ENCODE data around the gene GLYATL1. TPM values are rescaled to one million over a fixed set of nuclear protein-coding genes. Genes with fewer than 3 reads are reported as not detected.

GLYATL1 gene
- total and polyA plus RNA-seq, 4 donors: 64.9 to 622 (median 247) TPM

DNA sequence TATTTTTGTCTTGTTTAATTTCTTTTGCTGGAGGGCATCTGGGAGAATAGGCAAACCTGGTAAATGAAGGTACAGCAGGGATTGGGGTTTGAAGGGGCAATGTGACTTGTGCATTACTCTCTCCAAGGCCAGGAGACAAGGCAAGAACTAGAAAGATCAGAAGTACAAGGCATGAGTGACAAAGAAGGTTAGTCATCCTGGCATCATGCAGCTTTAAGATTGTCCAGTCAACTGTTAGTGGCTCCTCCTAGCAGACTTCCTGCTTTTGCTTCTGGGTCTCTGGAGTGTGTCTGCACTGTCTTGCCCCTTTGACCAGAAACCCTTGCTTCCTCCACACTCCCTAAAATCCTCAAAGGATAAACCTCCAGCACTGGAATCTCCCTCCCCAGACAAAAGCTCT, 27.2 kb upstream of the GLYATL1 start:
- Histone ChIP-seq H3K9me3 (ENCODE audit: control insufficient read depth in 4 of 4, low read length in 3 of 4) (peaks cover 2 to 9% (median 4%) of the 10 kb centered on the region in 4 donors), H3K4me3 (ENCODE audit: low read depth in 1 of 3, low read length in 3 of 3) (no peak overlapping the region), H3K9ac (ENCODE audit: low read depth in 1 of 2, low read length in 2 of 2) (no peak overlapping the region), H3K36me3 (ENCODE audit: control insufficient read depth in 4 of 4, insufficient read depth in 3 of 4, low read depth in 1 of 4, low read length in 3 of 4) (no peaks in the 10 kb centered on the region), H3K4me1 (ENCODE audit: control insufficient read depth in 4 of 4, insufficient read depth in 4 of 4, low read length in 3 of 4) (no peaks in the 10 kb centered on the region), H3K27me3 (ENCODE audit: control insufficient read depth in 4 of 4, insufficient read depth in 4 of 4, low read length in 3 of 4) (no peaks in the 10 kb centered on the region), H3K27ac (ENCODE audit: low read depth in 1 of 2, low read length in 2 of 2) (no peak overlapping the region)
- TF ChIP-seq YY1 (IDR thresholded peaks at IDR 0.05): no peak
- TF ChIP-seq, protein P1, sequence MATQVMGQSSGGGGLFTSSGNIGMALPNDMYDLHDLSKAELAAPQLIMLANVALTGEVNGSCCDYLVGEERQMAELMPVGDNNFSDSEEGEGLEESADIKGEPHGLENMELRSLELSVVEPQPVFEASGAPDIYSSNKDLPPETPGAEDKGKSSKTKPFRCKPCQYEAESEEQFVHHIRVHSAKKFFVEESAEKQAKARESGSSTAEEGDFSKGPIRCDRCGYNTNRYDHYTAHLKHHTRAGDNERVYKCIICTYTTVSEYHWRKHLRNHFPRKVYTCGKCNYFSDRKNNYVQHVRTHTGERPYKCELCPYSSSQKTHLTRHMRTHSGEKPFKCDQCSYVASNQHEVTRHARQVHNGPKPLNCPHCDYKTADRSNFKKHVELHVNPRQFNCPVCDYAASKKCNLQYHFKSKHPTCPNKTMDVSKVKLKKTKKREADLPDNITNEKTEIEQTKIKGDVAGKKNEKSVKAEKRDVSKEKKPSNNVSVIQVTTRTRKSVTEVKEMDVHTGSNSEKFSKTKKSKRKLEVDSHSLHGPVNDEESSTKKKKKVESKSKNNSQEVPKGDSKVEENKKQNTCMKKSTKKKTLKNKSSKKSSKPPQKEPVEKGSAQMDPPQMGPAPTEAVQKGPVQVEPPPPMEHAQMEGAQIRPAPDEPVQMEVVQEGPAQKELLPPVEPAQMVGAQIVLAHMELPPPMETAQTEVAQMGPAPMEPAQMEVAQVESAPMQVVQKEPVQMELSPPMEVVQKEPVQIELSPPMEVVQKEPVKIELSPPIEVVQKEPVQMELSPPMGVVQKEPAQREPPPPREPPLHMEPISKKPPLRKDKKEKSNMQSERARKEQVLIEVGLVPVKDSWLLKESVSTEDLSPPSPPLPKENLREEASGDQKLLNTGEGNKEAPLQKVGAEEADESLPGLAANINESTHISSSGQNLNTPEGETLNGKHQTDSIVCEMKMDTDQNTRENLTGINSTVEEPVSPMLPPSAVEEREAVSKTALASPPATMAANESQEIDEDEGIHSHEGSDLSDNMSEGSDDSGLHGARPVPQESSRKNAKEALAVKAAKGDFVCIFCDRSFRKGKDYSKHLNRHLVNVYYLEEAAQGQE (IDR thresholded peaks at IDR 0.05): no peak
- TF ChIP-seq TAF1 (conservative IDR thresholded peaks at IDR 0.05): no peak
- no peak for TF ChIP-seq FOXA1 (IDR thresholded peaks at IDR 0.05)
- TF ChIP-seq, protein P2, sequence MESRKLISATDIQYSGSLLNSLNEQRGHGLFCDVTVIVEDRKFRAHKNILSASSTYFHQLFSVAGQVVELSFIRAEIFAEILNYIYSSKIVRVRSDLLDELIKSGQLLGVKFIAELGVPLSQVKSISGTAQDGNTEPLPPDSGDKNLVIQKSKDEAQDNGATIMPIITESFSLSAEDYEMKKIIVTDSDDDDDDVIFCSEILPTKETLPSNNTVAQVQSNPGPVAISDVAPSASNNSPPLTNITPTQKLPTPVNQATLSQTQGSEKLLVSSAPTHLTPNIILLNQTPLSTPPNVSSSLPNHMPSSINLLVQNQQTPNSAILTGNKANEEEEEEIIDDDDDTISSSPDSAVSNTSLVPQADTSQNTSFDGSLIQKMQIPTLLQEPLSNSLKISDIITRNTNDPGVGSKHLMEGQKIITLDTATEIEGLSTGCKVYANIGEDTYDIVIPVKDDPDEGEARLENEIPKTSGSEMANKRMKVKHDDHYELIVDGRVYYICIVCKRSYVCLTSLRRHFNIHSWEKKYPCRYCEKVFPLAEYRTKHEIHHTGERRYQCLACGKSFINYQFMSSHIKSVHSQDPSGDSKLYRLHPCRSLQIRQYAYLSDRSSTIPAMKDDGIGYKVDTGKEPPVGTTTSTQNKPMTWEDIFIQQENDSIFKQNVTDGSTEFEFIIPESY (IDR thresholded peaks at IDR 0.05): no peak
- TF ChIP-seq HNF4A (conservative IDR thresholded peaks at IDR 0.05): no peak
- no peak for TF ChIP-seq RXRA (IDR thresholded peaks at IDR 0.05)
- TF ChIP-seq NR2F2 (IDR thresholded peaks at IDR 0.05): no peak
- TF ChIP-seq, protein P3, sequence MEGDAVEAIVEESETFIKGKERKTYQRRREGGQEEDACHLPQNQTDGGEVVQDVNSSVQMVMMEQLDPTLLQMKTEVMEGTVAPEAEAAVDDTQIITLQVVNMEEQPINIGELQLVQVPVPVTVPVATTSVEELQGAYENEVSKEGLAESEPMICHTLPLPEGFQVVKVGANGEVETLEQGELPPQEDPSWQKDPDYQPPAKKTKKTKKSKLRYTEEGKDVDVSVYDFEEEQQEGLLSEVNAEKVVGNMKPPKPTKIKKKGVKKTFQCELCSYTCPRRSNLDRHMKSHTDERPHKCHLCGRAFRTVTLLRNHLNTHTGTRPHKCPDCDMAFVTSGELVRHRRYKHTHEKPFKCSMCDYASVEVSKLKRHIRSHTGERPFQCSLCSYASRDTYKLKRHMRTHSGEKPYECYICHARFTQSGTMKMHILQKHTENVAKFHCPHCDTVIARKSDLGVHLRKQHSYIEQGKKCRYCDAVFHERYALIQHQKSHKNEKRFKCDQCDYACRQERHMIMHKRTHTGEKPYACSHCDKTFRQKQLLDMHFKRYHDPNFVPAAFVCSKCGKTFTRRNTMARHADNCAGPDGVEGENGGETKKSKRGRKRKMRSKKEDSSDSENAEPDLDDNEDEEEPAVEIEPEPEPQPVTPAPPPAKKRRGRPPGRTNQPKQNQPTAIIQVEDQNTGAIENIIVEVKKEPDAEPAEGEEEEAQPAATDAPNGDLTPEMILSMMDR (IDR thresholded peaks at IDR 0.05; ENCODE audit: low read depth, low read length, missing input control): no peak
- TF ChIP-seq EGR1 (IDR thresholded peaks at IDR 0.05; ENCODE audit: low read depth in 2 of 2): no peak
- TF ChIP-seq GABPA (IDR thresholded peaks at IDR 0.05 in 1 of 2, conservative IDR thresholded peaks at IDR 0.05 in 1 of 2): no peak
- no peak for TF ChIP-seq SP1 (IDR thresholded peaks at IDR 0.05)
- TF ChIP-seq, protein P4, sequence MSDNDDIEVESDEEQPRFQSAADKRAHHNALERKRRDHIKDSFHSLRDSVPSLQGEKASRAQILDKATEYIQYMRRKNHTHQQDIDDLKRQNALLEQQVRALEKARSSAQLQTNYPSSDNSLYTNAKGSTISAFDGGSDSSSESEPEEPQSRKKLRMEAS (IDR thresholded peaks at IDR 0.05): no peak
- no peak for TF ChIP-seq FOXA2 (IDR thresholded peaks at IDR 0.05)
- no peak for TF ChIP-seq RAD21 (IDR thresholded peaks at IDR 0.05)
- TF ChIP-seq, protein P5, sequence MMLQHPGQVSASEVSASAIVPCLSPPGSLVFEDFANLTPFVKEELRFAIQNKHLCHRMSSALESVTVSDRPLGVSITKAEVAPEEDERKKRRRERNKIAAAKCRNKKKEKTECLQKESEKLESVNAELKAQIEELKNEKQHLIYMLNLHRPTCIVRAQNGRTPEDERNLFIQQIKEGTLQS (IDR thresholded peaks at IDR 0.05): no peak
- no peak for TF ChIP-seq JUND (IDR thresholded peaks at IDR 0.05)
- no peak for DNase-seq (ENCODE audit: low spot score)

DNA sequence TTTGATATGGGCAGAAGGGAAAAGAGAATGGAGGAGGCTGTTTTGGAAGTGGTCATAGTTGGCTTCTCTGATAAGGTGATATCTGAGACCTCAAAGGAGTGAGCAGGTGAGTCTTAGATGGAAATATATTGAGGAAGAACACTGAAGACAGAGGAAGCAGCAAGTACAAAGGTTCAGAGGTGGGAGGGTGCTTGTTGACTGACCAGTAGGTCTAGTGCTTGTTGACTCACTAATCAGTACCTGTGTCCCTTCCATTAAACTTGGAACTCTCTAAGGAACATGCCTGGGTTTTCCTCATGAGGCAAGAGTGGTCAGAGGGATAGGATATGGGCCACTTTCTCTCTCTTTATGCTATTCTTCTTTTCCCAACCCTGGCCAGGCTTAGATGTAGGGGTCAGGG, 25.6 kb upstream of the GLYATL1 start:
- no peaks in the 10 kb centered on the region for H3K27me3 ChIP-seq (ENCODE audit: control insufficient read depth in 4 of 4, insufficient read depth in 4 of 4, low read length in 3 of 4)
- no peak for DNase-seq (ENCODE audit: low spot score)
- no peak overlapping the region for H3K9ac ChIP-seq (ENCODE audit: low read depth in 1 of 2, low read length in 2 of 2)
- H3K4me3 ChIP-seq (ENCODE audit: low read depth in 1 of 3, low read length in 3 of 3): no peak overlapping the region
- H3K27ac ChIP-seq (ENCODE audit: low read depth in 1 of 2, low read length in 2 of 2): no peak overlapping the region
- H3K36me3 ChIP-seq (ENCODE audit: control insufficient read depth in 4 of 4, insufficient read depth in 3 of 4, low read depth in 1 of 4, low read length in 3 of 4): no peaks in the 10 kb centered on the region
- no peaks in the 10 kb centered on the region for H3K4me1 ChIP-seq (ENCODE audit: control insufficient read depth in 4 of 4, insufficient read depth in 4 of 4, low read length in 3 of 4)
- H3K9me3 ChIP-seq (ENCODE audit: control insufficient read depth in 4 of 4, low read length in 3 of 4): peaks cover 3 to 12% (median 6%) of the 10 kb centered on the region in 4 donors
- TF ChIP-seq RXRA (IDR thresholded peaks at IDR 0.05) (no peak), EGR1 (IDR thresholded peaks at IDR 0.05; ENCODE audit: low read depth in 2 of 2) (no peak), GABPA (IDR thresholded peaks at IDR 0.05 in 1 of 2, conservative IDR thresholded peaks at IDR 0.05 in 1 of 2) (no peak), SP1 (IDR thresholded peaks at IDR 0.05) (no peak)
- TF ChIP-seq, protein P2 (IDR thresholded peaks at IDR 0.05): no peak
- TF ChIP-seq, protein P3 (IDR thresholded peaks at IDR 0.05; ENCODE audit: low read depth, low read length, missing input control): no peak

All from liver (tissue), 9 donors.